NCI-H510A (cell line): ENCODE data around the gene MASP1.
A peak's percentile ranks its signal among the peaks of the same experiment; 100 is the strongest.

Experiments
- DNase-seq: peaks from one replicate; lab custom pipeline; 2025; lab: John Stamatoyannopoulos, UW

The MASP1 gene

GRCh38 chr3:187291512-187292132 lies at the start of gene MASP1:
Gene MASP1, minus strand, starts transcription at chr3:187291737. Its CDS starts 105 bp downstream, at chr3:187291632.
- DNase-seq: no peak

- DNase-seq: no peak
Measured at GRCh38 chr3:187340578-187340977, 49.0 kb upstream of the MASP1 start.

- DNase-seq: no peak
Measured at GRCh38 chr3:187336322-187336721, 44.8 kb upstream of the MASP1 start.

- DNase-seq: no peak
Measured at GRCh38 chr3:187334904-187335303, 43.4 kb upstream of the MASP1 start.

GRCh38 chr3:187328691-187329090 lies 37.2 kb upstream of the MASP1 start:
- no peak for DNase-seq

GRCh38 chr3:187327845-187328244 lies 36.3 kb upstream of the MASP1 start:
- no peak for DNase-seq

GRCh38 chr3:187325632-187326031 lies 34.1 kb upstream of the MASP1 start:
- no peak for DNase-seq

GRCh38 chr3:187323091-187323490 lies 31.6 kb upstream of the MASP1 start:
- DNase-seq: no peak

- no peak for DNase-seq
Measured at GRCh38 chr3:187322291-187322690, 30.8 kb upstream of the MASP1 start.

- no peak for DNase-seq
Measured at GRCh38 chr3:187321766-187322165, 30.2 kb upstream of the MASP1 start.

GRCh38 chr3:187319699-187320302 lies 28.3 kb upstream of the MASP1 start:
- DNase-seq: peak; percentile 16

- DNase-seq: peak; percentile 32
Measured at GRCh38 chr3:187318819-187319616, 27.5 kb upstream of the MASP1 start.

GRCh38 chr3:187315872-187316271 lies 24.3 kb upstream of the MASP1 start:
- no peak for DNase-seq

GRCh38 chr3:187314176-187314575 lies 22.6 kb upstream of the MASP1 start:
- DNase-seq: no peak

- DNase-seq: no peak
Measured at GRCh38 chr3:187310954-187311470, 19.5 kb upstream of the MASP1 start.

- DNase-seq: no peak
Measured at GRCh38 chr3:187310226-187310625, 18.7 kb upstream of the MASP1 start.

GRCh38 chr3:187305881-187306280 lies 14.3 kb upstream of the MASP1 start:
- DNase-seq: no peak

GRCh38 chr3:187299611-187300010 lies 8.1 kb upstream of the MASP1 start:
- no peak for DNase-seq

- DNase-seq: no peak
Measured at GRCh38 chr3:187296911-187297310, 5.4 kb upstream of the MASP1 start.

GRCh38 chr3:187296058-187296457 lies 4.5 kb upstream of the MASP1 start:
- DNase-seq: no peak

GRCh38 chr3:187295316-187296034 lies 3.9 kb upstream of the MASP1 start:
- no peak for DNase-seq
